Ishikawa (cell line): ENCODE measurements around the gene STX5.

ENCODE experiments used
- CEBPB ChIP-seq: IDR thresholded peaks from 2 replicates; pipeline ENCODE4 v1.6.1; 2012
- CREB1 ChIP-seq: IDR thresholded peaks from 2 replicates; pipeline ENCODE4 v1.6.1; 2012; ENCODE audit warnings: low read depth
- EGR1 ChIP-seq: IDR thresholded peaks from 2 replicates; pipeline ENCODE4 v1.6.1; 2012
- EP300 ChIP-seq: IDR thresholded peaks from 2 replicates; pipeline ENCODE4 v1.6.1; 2012; ENCODE audit warnings: borderline replicate concordance
- FOXM1 ChIP-seq: IDR thresholded peaks from 2 replicates; pipeline ENCODE4 v1.6.1; 2012; ENCODE audit warnings: low read depth, borderline replicate concordance
- MAX ChIP-seq: IDR thresholded peaks from 2 replicates; pipeline ENCODE4 v1.6.1; 2012
- NFIC ChIP-seq: IDR thresholded peaks from 2 replicates; pipeline ENCODE4 v1.6.1; 2012
- RAD21 ChIP-seq: IDR thresholded peaks from 2 replicates; pipeline ENCODE4 v1.6.1; 2012; ENCODE audit warnings: low read depth
- REST ChIP-seq: IDR thresholded peaks from 2 replicates; pipeline ENCODE4 v1.6.1; 2012; ENCODE audit warnings: low read depth, mild to moderate bottlenecking
- TAF1 ChIP-seq: IDR thresholded peaks from 2 replicates; pipeline ENCODE4 v1.6.1; 2012; ENCODE audit warnings: low read depth, mild to moderate bottlenecking
- TCF12 ChIP-seq: IDR thresholded peaks from 2 replicates; pipeline ENCODE4 v1.6.1; 2012; ENCODE audit warnings: low read depth
- TEAD4 ChIP-seq: IDR thresholded peaks from 2 replicates; pipeline ENCODE4 v1.6.1; 2012
- USF1 ChIP-seq: IDR thresholded peaks from 2 replicates; pipeline ENCODE4 v1.6.1; 2012
- YY1 ChIP-seq: IDR thresholded peaks from 2 replicates; pipeline ENCODE4 v1.6.1; 2012; ENCODE audit warnings: low read depth
- ZBTB7A ChIP-seq: IDR thresholded peaks from 2 replicates; pipeline ENCODE4 v1.6.1; 2012; ENCODE audit warnings: low read depth

The STX5 gene

GRCh38 chr11:62778441-62778840 is 53.4 kb downstream of the STX5 start:
- TF ChIP-seq CREB1 (no peak), TAF1 (no peak), EP300 (no peak)

GRCh38 chr11:62777389-62777788 is 54.5 kb downstream of the STX5 start:
- TF ChIP-seq EGR1, result no peak
- TF ChIP-seq ZBTB7A, result no peak
- TF ChIP-seq CREB1, result no peak
- no peak for TF ChIP-seq MAX
- TF ChIP-seq USF1, result no peak
- TF ChIP-seq REST, result no peak
- no peak for TF ChIP-seq TEAD4
- TF ChIP-seq FOXM1, result no peak
- no peak for TF ChIP-seq TAF1
- TF ChIP-seq NFIC, result no peak
- TF ChIP-seq CEBPB, result no peak
- TF ChIP-seq TCF12, result no peak
- no peak for TF ChIP-seq YY1
- no peak for TF ChIP-seq EP300
- TF ChIP-seq RAD21, result no peak

- TF ChIP-seq CEBPB (no peak), TCF12 (no peak), ZBTB7A (no peak), YY1 (no peak), NFIC (no peak), TEAD4 (no peak)
Observed at GRCh38 chr11:62775646-62776045, 56.2 kb downstream of the STX5 start.

GRCh38 chr11:62774407-62774806 is 57.4 kb downstream of the STX5 start:
- TF ChIP-seq ZBTB7A (no peak), TCF12 (no peak), EP300 (no peak), NFIC (no peak), YY1 (no peak), CREB1 (no peak), TAF1 (no peak), RAD21 (no peak), REST (no peak), EGR1 (no peak)

GRCh38 chr11:62771144-62772021 is 60.5 kb downstream of the STX5 start, which contains the start of gene TAF6L:
Gene TAF6L, plus strand, starts transcription at chr11:62771396. Its CDS starts 4,388 bp downstream, at chr11:62775784.
- TF ChIP-seq TEAD4 (no peak), MAX (peak; percentile 65; the same call in 1 of the 2 replicates), RAD21 (no peak), EP300 (no peak), ZBTB7A (peak; percentile 86), FOXM1 (no peak), CEBPB (no peak), EGR1 (peak; percentile 83), USF1 (peak; percentile 94), REST (no peak), TCF12 (no peak), TAF1 (peak; percentile 28; the same call in 1 of the 2 replicates), CREB1 (no peak), NFIC (no peak), YY1 (no peak)
